ENCODE data around the gene FLT4.

Gene FLT4

DNA sequence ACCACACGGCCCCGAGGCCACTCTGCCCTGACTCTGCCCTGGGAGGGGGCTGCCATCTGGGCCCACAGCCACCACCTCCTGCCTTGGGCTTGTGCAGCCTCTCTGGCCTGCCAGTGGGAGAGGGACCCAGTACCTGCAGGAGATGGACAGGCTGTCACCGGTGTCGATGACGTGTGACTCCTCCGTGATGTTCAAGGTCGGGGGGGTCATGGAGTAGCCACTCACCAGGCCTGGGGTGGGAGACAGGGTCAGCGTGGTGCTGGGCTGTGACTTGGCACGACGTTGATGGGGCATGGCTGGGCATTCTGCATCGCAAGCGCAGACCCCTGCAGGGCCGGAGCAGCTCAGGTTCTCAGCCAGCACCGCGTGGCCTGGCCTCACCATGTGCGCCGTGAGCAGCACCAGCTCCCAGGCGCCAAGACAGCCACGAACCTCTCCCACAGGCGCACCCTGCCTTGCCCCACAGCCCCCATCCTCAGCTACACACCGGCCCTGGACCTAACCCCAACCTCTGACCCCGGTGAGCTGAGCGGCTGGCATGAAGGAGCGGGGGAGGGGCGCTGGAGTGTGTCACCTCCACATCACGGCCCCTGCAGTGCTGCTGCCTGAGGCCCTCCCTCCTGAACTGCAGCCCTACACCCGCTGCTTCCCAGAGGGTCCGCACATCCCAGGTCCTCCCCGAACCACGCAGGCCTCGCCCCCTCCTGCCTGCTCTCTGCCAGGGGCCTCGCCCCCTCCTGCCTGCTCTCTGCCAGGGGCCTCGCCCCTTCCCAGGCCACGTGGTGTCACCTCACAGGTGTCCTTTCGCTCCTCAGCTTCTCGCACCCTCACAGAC lies 17.6 kb downstream of the FLT4 start:
- no peak for DNase-seq (ENCODE audit: low spot score)
- in situ Hi-C loops (cut with MboI; ENCODE audit: low sequenced_read_pairs, unreplicated experiment) = no loop called here
- TF ChIP-seq, protein P1, sequence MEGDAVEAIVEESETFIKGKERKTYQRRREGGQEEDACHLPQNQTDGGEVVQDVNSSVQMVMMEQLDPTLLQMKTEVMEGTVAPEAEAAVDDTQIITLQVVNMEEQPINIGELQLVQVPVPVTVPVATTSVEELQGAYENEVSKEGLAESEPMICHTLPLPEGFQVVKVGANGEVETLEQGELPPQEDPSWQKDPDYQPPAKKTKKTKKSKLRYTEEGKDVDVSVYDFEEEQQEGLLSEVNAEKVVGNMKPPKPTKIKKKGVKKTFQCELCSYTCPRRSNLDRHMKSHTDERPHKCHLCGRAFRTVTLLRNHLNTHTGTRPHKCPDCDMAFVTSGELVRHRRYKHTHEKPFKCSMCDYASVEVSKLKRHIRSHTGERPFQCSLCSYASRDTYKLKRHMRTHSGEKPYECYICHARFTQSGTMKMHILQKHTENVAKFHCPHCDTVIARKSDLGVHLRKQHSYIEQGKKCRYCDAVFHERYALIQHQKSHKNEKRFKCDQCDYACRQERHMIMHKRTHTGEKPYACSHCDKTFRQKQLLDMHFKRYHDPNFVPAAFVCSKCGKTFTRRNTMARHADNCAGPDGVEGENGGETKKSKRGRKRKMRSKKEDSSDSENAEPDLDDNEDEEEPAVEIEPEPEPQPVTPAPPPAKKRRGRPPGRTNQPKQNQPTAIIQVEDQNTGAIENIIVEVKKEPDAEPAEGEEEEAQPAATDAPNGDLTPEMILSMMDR (IDR thresholded peaks at IDR 0.05; ENCODE audit: borderline replicate concordance, control extremely low read depth, extremely low read depth, insufficient read depth, missing control alignments) = no peak

DNA sequence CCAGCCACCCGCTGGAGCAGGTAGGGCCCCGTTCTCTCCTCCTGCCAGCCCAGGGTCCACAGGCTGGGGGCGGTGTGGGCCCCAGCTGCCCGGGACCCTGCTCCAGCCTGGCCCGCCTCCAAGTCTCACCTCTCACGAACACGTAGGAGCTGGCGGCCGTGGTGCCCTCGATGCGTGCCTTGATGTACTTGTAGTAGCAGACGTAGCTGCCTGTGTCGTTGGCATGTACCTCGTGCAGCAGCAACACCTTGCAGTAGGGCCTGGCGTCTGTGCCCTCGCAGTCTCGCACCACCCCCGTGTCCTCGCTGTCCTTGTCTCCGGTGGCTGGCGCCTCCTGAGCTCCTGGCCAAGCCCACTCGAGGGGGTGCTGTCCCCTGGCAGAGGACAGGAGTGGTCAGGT lies 19.0 kb downstream of the FLT4 start:
- TF ChIP-seq, protein P1 (IDR thresholded peaks at IDR 0.05; ENCODE audit: borderline replicate concordance, control extremely low read depth, extremely low read depth, insufficient read depth, missing control alignments) = no peak
- in situ Hi-C loops (cut with MboI; ENCODE audit: low sequenced_read_pairs, unreplicated experiment) = no loop called here
- DNase-seq (ENCODE audit: low spot score) = no peak

DNA sequence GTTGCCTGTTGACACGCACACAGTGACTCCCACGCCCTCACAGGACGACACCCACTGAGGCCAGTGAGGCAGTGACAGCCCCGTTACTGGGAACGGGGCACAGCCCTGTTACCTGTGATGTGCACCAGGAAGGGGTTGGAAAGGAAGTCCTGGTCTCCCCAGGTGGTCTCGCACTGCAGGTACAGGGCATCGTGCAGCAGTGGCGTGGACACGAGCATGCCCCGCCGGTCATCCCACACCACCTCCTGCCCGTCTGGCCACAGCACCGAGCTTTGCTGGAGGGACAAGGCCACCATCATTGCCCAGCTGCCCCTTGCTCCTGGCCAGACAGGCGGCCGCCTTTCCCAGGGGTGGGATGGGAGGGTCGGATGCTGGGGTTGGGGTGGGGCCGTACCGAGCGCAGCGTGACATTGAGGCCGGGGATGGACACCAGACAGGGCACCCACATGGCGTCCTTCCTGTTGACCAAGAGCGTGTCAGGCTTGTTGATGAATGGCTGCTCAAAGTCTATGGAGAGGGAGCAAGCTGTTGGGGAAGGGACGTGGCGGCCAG lies 19.5 kb downstream of the FLT4 start:
- DNase-seq (ENCODE audit: low spot score) = no peak
- in situ Hi-C loops (cut with MboI; ENCODE audit: low sequenced_read_pairs, unreplicated experiment) = no loop called here
- TF ChIP-seq, protein P1 (IDR thresholded peaks at IDR 0.05; ENCODE audit: borderline replicate concordance, control extremely low read depth, extremely low read depth, insufficient read depth, missing control alignments) = no peak

DNA sequence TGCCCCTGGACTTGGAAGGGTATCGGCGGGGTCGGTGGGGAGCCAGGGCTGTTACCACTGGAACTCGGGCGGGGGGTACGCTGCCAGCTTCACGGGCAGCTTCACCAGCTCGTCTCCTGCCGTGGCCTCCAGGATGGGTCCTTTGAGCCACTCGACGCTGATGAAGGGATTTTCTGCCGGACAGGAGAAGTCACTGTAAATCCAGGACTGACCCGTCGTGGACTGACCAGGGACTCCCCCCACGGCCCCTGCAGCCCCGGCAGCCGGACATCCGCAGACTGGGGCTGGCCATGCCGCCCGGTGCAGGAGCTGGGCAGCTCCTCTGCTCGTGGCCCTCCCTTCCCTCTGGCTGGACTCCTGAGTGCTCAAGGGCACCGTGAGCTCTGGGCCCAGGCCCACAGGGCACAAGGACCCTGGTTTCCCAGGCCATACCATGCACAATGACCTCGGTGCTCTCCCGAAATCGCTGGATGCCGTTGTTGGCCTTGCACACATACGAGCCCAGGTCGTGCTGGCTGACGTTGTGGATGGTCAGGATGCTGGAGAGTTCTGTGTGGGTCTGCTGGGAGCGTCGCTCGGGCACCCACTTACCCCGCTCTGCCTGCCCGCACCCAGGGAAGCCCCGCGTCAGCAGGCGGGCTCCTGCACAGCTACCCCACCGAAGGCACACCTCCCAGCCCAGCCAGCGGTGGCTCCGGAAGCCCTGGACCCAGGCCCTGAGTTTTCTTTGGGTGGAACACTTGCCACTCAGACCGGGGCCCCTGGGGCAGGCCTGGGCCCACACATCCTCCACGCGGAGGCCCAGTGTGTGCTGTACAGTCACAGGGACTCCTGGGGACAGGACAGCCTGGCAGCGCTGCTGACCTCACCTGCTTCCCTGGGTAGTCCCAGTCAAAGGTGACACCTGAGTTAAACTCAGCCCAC lies 20.3 kb downstream of the FLT4 start:
- DNase-seq (ENCODE audit: low spot score) = no peak
- in situ Hi-C loops (cut with MboI; ENCODE audit: low sequenced_read_pairs, unreplicated experiment) = no loop called here
- TF ChIP-seq, protein P1 (IDR thresholded peaks at IDR 0.05; ENCODE audit: borderline replicate concordance, control extremely low read depth, extremely low read depth, insufficient read depth, missing control alignments) = no peak

DNA sequence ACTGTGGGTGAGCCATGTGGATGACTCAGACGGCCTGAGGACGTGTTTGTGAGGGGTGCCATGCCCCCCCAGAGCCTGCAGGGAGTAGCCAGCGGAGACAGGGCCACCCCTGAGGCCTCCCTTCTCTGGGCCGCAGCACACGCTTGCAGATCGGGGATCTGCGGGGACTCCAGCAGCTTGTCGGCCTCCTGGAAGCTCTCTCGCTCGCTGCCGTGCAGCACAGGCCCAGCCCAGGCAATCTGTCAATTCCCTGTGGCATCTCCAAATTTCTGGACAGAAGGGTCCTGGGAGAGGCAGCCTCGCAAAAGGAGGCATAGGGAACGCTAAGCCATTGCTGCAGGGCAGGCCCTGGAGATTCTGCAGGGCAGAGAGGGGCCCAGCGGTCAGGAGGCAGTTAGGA lies 21.2 kb downstream of the FLT4 start:
- DNase-seq (ENCODE audit: low spot score) = no peak
- TF ChIP-seq, protein P1 (IDR thresholded peaks at IDR 0.05; ENCODE audit: borderline replicate concordance, control extremely low read depth, extremely low read depth, insufficient read depth, missing control alignments) = no peak
- in situ Hi-C loops (cut with MboI; ENCODE audit: low sequenced_read_pairs, unreplicated experiment) = no loop called here

DNA sequence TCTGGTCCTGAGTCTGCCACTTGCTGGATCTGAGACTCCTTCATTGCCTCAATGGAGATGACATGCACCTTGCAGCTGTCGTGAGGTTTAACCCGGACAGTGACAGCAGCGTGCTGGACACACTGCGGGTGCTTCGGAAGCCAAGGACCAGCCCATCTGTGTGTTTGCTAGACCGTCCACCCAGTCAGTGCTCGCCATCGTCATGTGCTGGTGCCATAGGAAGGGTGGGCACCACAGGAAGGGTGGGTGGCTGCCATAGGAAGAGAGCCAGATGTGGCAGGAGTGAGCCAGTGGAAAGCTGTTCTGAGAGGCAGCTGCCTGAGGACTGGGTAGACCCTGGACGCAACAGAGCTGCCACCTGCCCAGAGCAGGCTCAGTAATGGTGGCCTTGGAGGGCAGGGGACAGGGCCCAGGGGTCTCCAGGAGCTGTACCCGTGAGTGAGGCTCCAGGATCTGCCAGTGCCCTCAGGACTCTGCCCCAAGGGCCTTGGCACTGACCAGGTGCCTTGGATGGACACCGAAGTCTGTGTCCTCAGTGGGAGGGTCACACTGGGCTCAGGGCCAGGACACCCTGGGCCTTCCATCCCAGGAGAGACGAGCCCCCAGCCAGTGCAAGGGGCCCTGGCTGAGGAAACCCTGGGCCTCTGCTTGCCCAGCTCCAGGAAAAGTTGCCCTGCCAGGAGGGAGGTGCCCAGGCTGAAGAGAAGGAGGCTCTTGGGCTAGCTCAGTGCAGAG lies 21.8 kb downstream of the FLT4 start:
- in situ Hi-C loops (cut with MboI; ENCODE audit: low sequenced_read_pairs, unreplicated experiment) = no loop called here
- TF ChIP-seq, protein P1 (IDR thresholded peaks at IDR 0.05; ENCODE audit: borderline replicate concordance, control extremely low read depth, extremely low read depth, insufficient read depth, missing control alignments) = no peak
- no peak for DNase-seq (ENCODE audit: low spot score)

All from GM13976 (cell line).